Fibroblast of skin of right quadriceps (primary cell): ENCODE measurements around the gene CREB3L2.
"Not testable (repeated sequence)": the region's sequence is repeated elsewhere in the genome, so short reads cannot be mapped to it uniquely, and the experiment has no call there.

Experiments used
- DNase-seq: peaks from one replicate; pipeline ENCODE4 v3.0.0-alpha.2; 2013

The CREB3L2 gene

GRCh38 chr7:137860542-137860941 is 141.3 kb downstream of the CREB3L2 start:
- no peak for DNase-seq

- no peak for DNase-seq
Observed at GRCh38 chr7:137853053-137853452, 148.8 kb downstream of the CREB3L2 start.

- DNase-seq = no peak
Observed at GRCh38 chr7:137852108-137852507, 149.8 kb downstream of the CREB3L2 start.

GRCh38 chr7:137850972-137851945 is 150.6 kb downstream of the CREB3L2 start:
- peak; percentile 55 for DNase-seq

- DNase-seq = peak; percentile 53
Observed at GRCh38 chr7:137850571-137850970, 151.3 kb downstream of the CREB3L2 start.

- no peak for DNase-seq
Observed at GRCh38 chr7:137848095-137848494, 153.8 kb downstream of the CREB3L2 start.

- no peak for DNase-seq
Observed at GRCh38 chr7:137847568-137848050, 154.3 kb downstream of the CREB3L2 start.

- DNase-seq = peak; percentile 18
Observed at GRCh38 chr7:137846827-137847567, 154.9 kb downstream of the CREB3L2 start, which contains the start of gene DGKI. Gene DGKI (minus strand): TSS chr7:137846974.

- DNase-seq = no peak
Observed at GRCh38 chr7:137846549-137846826, 155.4 kb downstream of the CREB3L2 start.

GRCh38 chr7:137844677-137845425 is 157.0 kb downstream of the CREB3L2 start:
- DNase-seq = no peak

GRCh38 chr7:137839903-137840779 is 161.7 kb downstream of the CREB3L2 start:
- DNase-seq = no peak

- no peak for DNase-seq
Observed at GRCh38 chr7:137838706-137839315, 163.1 kb downstream of the CREB3L2 start.

GRCh38 chr7:137836541-137836940 is 165.3 kb downstream of the CREB3L2 start:
- DNase-seq = no peak

GRCh38 chr7:137836113-137836509 is 165.8 kb downstream of the CREB3L2 start:
- DNase-seq = no peak

GRCh38 chr7:137835486-137836112 is 166.3 kb downstream of the CREB3L2 start:
- DNase-seq = no peak

GRCh38 chr7:137834552-137834951 is 167.3 kb downstream of the CREB3L2 start:
- no peak for DNase-seq

GRCh38 chr7:137832990-137833389 is 168.9 kb downstream of the CREB3L2 start:
- not testable (repeated sequence) for DNase-seq

GRCh38 chr7:137832382-137832781 is 169.5 kb downstream of the CREB3L2 start:
- no peak for DNase-seq

- DNase-seq = not testable (repeated sequence)
Observed at GRCh38 chr7:137831555-137831954, 170.3 kb downstream of the CREB3L2 start.

GRCh38 chr7:137829337-137829992 is 172.4 kb downstream of the CREB3L2 start:
- DNase-seq = no peak
